Activated naive CD8-positive, alpha-beta T cell treated with anti-CD3 and anti-CD28 coated beads, Interleukin-2, amount 50 U/mL, for 24 hours (primary cell): ENCODE data around the gene EIF2D.

ENCODE experiments used
- ATAC-seq: fragments of 150-1000 bp; cut with Tn5 transposase; one replicate; pipeline ENCODE4 v1.10.0; 2021
- DNase-seq: peaks from one replicate; pipeline ENCODE4 v3.0.0; 2021
- H3K27ac Mint-ChIP-seq: one replicate; pipeline ENCODE4 v1.8.0; 2021; ENCODE audit warnings: mild to moderate bottlenecking, mixed read lengths
- H3K27me3 Mint-ChIP-seq: one replicate; pipeline ENCODE4 v1.8.0; 2021; ENCODE audit warnings: mixed read lengths
- H3K36me3 Mint-ChIP-seq: one replicate; pipeline ENCODE4 v1.8.0; 2021; ENCODE audit warnings: low read depth, mixed read lengths
- H3K4me1 Mint-ChIP-seq: one replicate; pipeline ENCODE4 v1.8.0; 2021; ENCODE audit warnings: mixed read lengths
- H3K4me3 Mint-ChIP-seq: one replicate; pipeline ENCODE4 v1.8.0; 2021; ENCODE audit warnings: mild to moderate bottlenecking, moderate library complexity, mixed read lengths
- H3K9me3 Mint-ChIP-seq: one replicate; pipeline ENCODE4 v1.8.0; 2021; ENCODE audit warnings: mixed read lengths

EIF2D gene

GRCh38 chr1:206544562-206545257 lies 67.6 kb downstream of the EIF2D start:
- Mint-ChIP-seq H3K36me3 (peaks cover 1% of the 10 kb centered on the region), H3K27me3 (no peaks in the 10 kb centered on the region), H3K9me3 (no peaks in the 10 kb centered on the region), H3K27ac (peak overlapping the region; percentile 37), H3K4me3 (no peak overlapping the region), H3K4me1 (peaks cover 26% of the 10 kb centered on the region)
- peak; percentile 91 for ATAC-seq
- DNase-seq = peak; percentile 90
